Measurements from ENCODE around the gene EFTUD2. TPM values are rescaled to one million over a fixed set of nuclear protein-coding genes. Genes with fewer than 3 reads are reported as not detected.

Gene EFTUD2
- total RNA-seq, 1 donor from 2014 or later, result 145 TPM

DNA sequence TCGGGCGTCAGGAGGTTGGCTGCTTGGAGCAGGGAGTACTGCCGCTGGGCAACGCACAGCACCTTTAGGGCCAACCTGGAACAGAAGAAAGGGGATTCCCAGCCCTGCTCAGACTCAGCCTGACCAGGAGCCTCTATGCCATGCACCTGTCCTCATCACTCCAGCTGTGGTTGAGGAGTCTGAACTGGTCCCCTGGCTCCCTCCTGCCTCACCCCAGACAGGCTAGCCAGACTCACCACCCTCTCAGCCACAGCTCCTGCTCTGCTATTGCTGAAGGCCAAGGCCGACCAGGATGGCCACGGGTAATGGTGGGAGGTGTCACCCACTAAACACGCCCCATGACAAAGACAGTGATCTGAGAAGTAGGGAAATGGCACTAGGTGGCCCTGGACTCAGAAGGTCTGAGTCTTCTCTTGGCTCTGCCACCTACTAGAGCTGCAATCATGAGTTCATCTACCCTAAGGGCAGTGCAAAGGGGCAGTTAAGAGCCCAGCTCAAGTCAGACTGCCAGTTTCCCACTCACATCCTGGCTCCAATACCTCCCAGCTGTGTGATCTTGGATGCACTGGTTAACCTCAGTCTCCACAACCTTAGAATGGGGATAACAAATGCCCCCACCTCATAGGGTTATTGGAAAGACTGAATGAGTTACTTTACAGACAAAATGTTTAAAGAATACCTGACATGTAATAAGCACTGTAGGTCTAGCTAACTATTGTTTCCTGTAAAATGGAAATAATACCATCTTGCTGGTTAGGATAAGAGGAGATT is 29.9 kb upstream of the EFTUD2 start:
- Mint-ChIP-seq H3K36me3 (peaks cover 14% of the 10 kb centered on the region), H3K27me3 (ENCODE audit: low read depth) (no peaks in the 10 kb centered on the region), H3K4me1 (no peaks in the 10 kb centered on the region), H3K4me3 (no peak overlapping the region), H3K9me3 (no peaks in the 10 kb centered on the region), H3K27ac (no peak overlapping the region)
- no peak for TF ChIP-seq CTCF (IDR thresholded peaks at IDR 0.05; ENCODE audit: unreplicated experiment)
- DNase-seq (ENCODE audit: low spot score in 2 of 2, unreplicated experiment in 2 of 2), result no peak

- Mint-ChIP-seq H3K27me3 (ENCODE audit: low read depth) (no peaks in the 10 kb centered on the region), H3K4me1 (no peaks in the 10 kb centered on the region), H3K36me3 (peaks cover 14% of the 10 kb centered on the region), H3K4me3 (no peak overlapping the region), H3K27ac (no peak overlapping the region), H3K9me3 (no peaks in the 10 kb centered on the region)
- DNase-seq (ENCODE audit: low spot score in 2 of 2, unreplicated experiment in 2 of 2), result no peak
- no peak for TF ChIP-seq CTCF (IDR thresholded peaks at IDR 0.05; ENCODE audit: unreplicated experiment)
Measured at GRCh38 chr17:44928136-44928535, 28.9 kb upstream of the EFTUD2 start.

- TF ChIP-seq CTCF (IDR thresholded peaks at IDR 0.05; ENCODE audit: unreplicated experiment), result no peak
- H3K9me3 Mint-ChIP-seq, result no peaks in the 10 kb centered on the region
- H3K4me3 Mint-ChIP-seq, result no peak overlapping the region
- H3K27me3 Mint-ChIP-seq (ENCODE audit: low read depth), result peaks cover 4% of the 10 kb centered on the region
- no peaks in the 10 kb centered on the region for H3K4me1 Mint-ChIP-seq
- peaks cover 14% of the 10 kb centered on the region for H3K36me3 Mint-ChIP-seq
- DNase-seq (ENCODE audit: low spot score in 2 of 2, unreplicated experiment in 2 of 2), result no peak
- no peak overlapping the region for H3K27ac Mint-ChIP-seq
Measured at GRCh38 chr17:44927696-44928095, 28.5 kb upstream of the EFTUD2 start.

- no peak for TF ChIP-seq CTCF (IDR thresholded peaks at IDR 0.05; ENCODE audit: unreplicated experiment)
- Mint-ChIP-seq H3K36me3 (peaks cover 14% of the 10 kb centered on the region), H3K27me3 (ENCODE audit: low read depth) (peaks cover 10% of the 10 kb centered on the region), H3K4me1 (no peaks in the 10 kb centered on the region), H3K27ac (no peak overlapping the region), H3K9me3 (no peaks in the 10 kb centered on the region), H3K4me3 (no peak overlapping the region)
- no peak for DNase-seq (ENCODE audit: low spot score in 2 of 2, unreplicated experiment in 2 of 2)
Measured at GRCh38 chr17:44926821-44927525, 27.7 kb upstream of the EFTUD2 start.

- H3K9me3 Mint-ChIP-seq, result no peaks in the 10 kb centered on the region
- no peak overlapping the region for H3K4me3 Mint-ChIP-seq
- DNase-seq (ENCODE audit: low spot score in 2 of 2, unreplicated experiment in 2 of 2), result no peak
- no peak overlapping the region for H3K27ac Mint-ChIP-seq
- TF ChIP-seq CTCF (IDR thresholded peaks at IDR 0.05; ENCODE audit: unreplicated experiment), result no peak
- H3K36me3 Mint-ChIP-seq, result peaks cover 10% of the 10 kb centered on the region
- H3K4me1 Mint-ChIP-seq, result peaks cover 3% of the 10 kb centered on the region
- H3K27me3 Mint-ChIP-seq (ENCODE audit: low read depth), result peaks cover 16% of the 10 kb centered on the region
Measured at GRCh38 chr17:44925731-44926697, 26.8 kb upstream of the EFTUD2 start.
